Epithelial cell of esophagus (primary cell): ENCODE measurements around the gene SMAD7.

Experiments
- DNase-seq: peaks from one replicate; pipeline ENCODE4 v3.0.0; 2010; ENCODE audit warnings: low read depth
- H3K4me3 ChIP-seq: 2 replicates; pipeline ENCODE4 v1.5.1; 2011; ENCODE audit warnings: mild to moderate bottlenecking, low read length, control low read depth
- CTCF ChIP-seq: IDR thresholded peaks from 2 replicates; pipeline ENCODE4 v1.5.1; 2011; ENCODE audit warnings: low read depth, mild to moderate bottlenecking, low read length, control low read depth, inconsistent platforms; ENCODE audit not compliant: insufficient read depth; ENCODE audit errors: missing control alignments

The SMAD7 gene

GRCh38 chr18:48929212-48929612 lies 21.6 kb downstream of the SMAD7 start:
- DNase-seq: no peak
- no peak overlapping the region for H3K4me3 ChIP-seq
- no peak for TF ChIP-seq CTCF

- no peak for TF ChIP-seq CTCF
- DNase-seq: peak; percentile 76
- H3K4me3 ChIP-seq: no peak overlapping the region
Observed at GRCh38 chr18:48928787-48929186, 22.0 kb downstream of the SMAD7 start.

- H3K4me3 ChIP-seq: no peak overlapping the region
- no peak for TF ChIP-seq CTCF
- no peak for DNase-seq
Observed at GRCh38 chr18:48927286-48928080, 23.3 kb downstream of the SMAD7 start.

GRCh38 chr18:48926420-48926857 lies 24.3 kb downstream of the SMAD7 start:
- no peak for TF ChIP-seq CTCF
- H3K4me3 ChIP-seq: no peak overlapping the region
- DNase-seq: no peak

- no peak for TF ChIP-seq CTCF
- H3K4me3 ChIP-seq: no peak overlapping the region
- DNase-seq: no peak
Observed at GRCh38 chr18:48925491-48925780, 25.3 kb downstream of the SMAD7 start.

GRCh38 chr18:48924630-48925490 lies 25.9 kb downstream of the SMAD7 start:
- DNase-seq: no peak

More at GRCh38 chr18:48924630-48925490, 25.9 kb downstream of the SMAD7 start:
- no peak overlapping the region for H3K4me3 ChIP-seq
- TF ChIP-seq CTCF: no peak
